NCI-H1417 treated with DMSO at 0.1 percent for 48 hours (cell line): ENCODE measurements around the gene DCPS.
"Not testable (repeated sequence)": the region's sequence is repeated elsewhere in the genome, so short reads cannot be mapped to it uniquely, and the experiment has no call there.

Source experiments
- DNase-seq: peaks from one replicate; lab custom pipeline; 2025; lab: John Stamatoyannopoulos, UW

The DCPS gene

DNA sequence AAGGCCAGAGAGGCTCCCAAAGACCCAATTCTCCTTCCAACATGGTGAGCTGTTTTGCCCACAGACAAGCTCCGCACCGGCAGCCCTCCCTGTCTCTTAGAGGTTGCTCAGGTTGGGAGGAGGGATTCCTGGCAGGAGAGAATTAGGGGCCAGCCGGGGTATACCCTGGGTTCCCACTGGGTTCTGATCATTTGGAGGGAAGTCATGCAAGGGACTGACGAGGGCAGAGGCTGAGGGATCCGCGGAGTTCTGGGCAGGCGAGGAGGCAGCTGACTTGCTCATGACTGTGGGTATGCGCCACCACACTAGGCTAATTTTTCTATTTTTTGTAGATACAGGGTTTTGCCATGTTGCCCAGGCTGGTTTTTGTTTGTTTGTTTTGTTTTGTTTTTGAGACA, 56.2 kb downstream of the DCPS start:
- DNase-seq, result no peak

DNA sequence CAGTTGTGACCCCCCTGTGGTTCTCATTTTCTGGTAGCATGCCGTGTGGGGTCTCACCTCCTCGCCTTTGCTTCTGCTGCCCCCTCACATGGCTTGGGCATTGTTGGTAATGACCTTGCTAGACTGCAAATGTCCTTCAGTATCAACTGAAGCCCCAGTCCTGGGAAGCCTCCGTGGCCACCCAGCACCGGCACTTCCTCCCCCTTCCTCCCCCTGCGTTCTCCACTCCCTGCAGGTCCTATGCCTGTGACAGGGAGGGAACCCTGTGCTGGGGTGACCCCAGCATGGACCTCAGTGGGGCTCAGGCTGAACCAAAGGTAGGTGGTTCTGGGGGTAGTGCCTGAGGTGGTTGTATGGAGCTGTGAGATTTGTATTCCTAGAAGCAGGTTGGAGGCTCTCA, 57.5 kb downstream of the DCPS start:
- no peak for DNase-seq

DNA sequence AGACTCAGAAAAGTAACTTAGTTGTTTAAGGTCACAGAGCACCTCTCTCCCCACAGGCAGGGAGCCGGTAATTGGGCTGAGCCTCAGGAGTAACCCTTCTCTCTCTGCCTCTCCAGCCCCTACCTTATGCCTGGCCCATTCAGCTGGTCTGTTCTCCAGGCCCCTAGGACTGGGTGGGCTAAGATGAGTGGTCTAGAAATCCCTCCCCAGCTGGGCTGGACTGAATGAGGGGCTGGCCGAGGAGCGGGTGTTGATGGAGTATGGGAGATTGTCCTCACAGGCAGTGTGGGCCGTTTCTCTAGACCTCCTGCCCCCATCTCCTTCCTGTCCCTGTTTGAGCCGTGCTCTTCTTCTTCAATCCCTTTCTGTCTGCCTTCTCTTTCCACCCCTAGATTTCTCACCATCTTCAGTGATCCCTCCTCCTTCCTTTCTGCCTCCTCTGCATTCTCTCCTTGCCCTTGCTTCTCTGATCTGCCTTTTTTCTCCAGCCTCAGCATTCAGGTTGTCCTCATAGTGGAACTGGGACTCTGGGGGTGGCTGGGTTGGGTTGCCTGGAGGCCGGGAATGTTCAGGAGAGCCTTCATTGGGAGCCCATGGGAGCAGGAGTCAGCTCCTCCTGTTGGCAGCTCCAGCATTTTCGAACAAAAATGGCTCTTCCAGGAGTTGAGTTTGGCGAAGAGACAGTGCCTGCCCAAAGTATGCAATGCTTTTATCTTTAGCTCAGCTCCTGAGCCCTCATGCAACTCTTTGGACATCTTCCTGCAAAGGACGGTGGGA, 59.2 kb downstream of the DCPS start:
- DNase-seq, result no peak

DNA sequence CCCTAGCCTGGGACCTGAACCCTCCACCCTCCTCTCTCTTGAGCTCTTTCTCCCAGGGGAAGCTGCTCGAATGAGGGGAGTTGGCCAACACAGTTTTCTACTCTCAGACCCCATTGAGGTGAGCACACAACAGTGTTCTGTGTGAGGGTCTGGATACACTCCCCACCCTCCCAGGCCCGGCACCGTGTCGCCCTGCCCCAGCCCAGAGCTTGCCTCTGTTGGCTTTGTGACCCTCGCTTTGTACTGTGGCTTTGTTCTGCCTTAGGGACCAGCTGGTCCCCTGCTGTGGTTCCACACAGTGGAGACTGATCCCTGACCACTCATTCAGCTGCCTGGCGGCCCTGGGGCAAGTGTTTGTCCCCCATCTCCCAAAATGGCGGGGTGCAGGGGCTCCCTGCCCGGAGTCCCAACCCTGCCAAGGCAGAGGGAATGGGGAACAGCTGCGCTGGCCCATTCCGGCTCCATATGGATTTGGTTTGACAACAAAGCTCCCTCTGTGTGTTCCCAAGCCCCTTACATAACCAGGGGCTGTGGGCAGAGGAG, 59.9 kb downstream of the DCPS start:
- DNase-seq, result no peak

DNA sequence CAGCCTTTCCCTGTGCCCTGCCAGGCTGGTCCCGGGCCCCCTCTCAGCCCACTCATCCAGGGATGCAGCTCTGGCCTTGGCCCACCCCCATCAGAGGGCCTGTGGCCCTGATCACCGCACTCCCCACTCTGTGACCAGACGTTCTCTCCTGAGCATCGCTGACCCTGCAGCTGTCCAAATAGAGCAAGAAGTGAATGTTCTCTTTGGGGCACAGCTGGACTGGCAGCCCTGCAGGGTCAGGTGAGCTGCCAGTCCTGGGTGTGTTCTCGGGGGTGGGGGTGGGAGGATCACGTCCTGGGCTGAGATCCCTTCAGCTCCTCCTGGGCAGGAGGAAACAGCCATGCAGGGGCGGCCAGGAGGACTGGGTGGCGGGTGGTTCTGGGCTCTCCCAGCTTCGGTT, 60.9 kb downstream of the DCPS start:
- DNase-seq, result not testable (repeated sequence)

DNA sequence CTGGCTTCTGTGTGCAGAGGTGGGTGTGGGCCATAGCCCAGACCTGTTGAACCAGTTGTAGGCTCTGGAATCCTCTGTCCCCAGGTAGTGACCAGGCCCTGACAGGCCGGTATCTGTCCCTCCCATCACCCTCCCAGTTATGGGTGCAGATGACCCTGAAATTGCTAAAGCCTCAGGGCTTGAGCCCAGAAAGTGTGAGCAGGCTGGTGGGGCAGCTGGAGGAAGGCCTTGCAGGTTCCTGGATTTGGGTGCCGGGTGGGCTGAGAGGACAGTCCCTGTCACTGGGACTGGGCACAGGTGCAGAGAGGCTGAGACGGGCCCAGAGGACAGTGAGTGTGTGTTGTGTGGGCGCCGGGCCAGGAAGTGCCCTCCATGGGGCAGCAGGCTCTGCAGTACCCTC, 61.6 kb downstream of the DCPS start:
- DNase-seq, result not testable (repeated sequence)

DNA sequence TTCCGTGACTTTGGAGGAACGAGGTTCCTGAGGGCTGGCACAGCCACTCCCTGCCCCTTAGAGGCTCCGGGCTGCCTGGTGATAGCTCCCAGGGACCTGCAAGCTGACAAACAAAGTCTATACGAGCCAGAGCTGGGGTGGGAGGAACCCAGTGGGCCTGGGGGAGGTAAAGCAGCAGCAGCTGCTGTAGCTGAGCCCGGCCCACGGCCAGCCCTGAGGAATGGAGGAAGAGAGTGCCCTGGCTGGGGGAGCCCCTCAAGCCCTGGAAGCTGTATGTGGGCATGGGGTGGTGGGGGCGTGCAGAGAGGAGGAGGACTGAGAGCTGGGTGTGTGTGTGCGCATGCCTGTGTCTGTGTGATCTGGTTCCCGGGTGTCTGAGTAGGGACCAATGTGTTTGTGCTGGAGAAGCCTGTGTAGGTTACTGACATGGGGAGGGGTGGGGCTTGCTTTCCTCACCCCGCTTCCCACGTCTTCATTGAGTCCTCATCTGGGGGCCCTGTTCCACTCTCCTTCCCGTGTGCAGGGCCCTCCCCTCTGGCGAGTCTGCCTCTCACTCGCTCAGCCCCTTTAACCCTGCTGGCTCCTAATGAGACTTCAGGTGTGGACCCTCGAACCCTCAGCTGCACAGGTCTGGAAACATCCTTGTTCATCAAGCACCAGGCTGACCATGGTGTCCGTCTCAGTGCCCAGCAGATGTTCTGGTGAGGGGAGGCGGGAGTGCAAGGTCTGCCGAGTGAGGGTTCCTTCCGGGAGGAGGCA, 62.4 kb downstream of the DCPS start:
- no peak for DNase-seq

DNA sequence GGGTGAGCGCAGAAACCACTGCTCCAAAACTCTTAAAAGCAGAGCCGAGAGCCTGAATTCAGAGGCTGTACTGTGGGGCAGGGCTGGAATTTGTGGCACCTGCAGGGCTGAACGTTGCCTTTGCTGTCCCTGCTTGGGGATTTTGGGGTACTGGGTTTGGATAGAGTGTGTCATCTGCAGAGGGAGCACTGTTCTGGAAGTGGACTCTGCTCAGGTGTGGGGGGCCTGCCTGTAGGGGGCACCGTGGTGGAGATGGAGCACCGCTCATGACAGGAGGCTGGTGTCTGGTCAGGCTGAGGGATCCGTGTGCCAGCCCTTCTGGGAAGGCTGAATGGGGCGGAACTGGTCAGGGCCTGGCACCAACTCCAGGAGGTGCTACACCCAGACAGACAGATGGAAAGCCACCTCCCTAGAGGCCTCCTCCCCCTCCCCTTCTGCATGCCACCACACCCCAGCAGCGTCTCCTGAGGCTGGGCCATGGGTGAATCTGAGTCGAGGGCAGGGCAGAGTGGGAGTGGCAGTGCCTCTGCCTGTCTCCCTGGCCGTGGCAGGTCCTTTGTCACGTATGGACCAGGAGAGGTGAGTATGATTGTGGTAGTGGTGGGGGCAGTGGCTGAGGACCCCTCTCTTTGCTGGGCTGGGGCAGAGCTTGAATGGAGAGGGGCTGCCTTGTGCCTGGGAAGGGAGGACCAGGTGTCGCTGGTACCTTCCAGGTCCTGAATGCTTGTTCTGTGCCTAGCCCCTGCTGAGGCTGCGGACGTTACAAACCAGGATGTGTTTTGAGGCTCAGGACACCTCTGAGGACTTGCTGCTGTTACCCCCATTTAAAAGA, 63.2 kb downstream of the DCPS start:
- DNase-seq, result not testable (repeated sequence)

DNA sequence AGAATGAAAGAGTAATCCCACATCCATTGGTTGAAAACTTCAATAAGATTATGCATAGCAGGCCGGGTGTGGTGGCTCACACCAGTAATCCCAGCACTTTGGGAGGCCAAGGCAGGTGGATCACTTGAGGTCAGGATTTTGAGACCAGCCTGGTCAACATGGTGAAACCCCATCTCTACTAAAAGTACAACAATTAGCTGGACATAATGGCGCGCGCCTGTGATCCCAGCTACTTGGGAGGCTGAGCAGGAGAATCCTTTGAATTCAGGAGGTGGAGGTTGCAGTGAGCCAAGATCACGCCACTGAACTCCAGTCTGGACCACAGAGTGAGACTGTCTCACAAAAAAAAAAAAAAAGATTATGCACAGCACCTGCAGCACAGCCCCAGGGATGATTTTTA, 63.9 kb downstream of the DCPS start:
- not testable (repeated sequence) for DNase-seq

DNA sequence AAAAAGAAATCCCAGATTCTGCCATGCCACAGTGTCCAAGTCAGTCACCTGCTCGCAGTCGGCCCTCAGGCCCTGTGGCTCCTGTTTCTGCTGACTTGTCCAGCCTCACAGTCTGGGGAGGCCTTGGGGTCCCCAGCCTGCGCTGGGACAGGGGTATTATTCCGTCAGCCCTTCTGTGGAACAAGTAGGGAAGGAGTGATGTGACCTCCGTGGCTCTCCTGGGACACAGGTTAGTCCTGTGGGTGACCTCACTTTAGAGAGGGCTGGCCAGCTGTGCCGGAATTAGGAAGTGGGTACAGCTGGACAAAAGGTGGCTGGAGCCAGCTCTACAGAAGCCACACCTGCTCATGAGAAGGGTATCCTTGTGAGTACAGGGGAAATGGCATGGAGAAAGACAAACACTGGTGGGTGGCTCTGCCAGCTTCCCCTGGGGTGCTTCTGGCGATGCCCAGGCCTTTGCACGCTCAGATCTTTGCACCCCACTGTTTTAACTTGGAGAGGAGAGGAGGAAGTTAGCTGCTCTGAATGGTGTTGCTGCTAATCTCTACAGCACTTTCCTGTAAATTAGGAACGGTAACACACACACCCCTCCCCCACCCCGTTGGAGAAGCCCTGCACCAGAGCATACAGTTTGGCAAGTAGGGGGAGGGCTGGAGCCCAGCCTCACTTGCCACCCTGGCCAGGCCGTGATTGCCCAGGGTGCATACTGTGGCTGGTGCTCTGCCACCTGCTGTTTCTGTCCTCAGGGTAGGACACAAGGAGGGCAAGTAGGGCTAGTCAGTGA, 64.7 kb downstream of the DCPS start:
- DNase-seq, result peak; percentile 66

DNA sequence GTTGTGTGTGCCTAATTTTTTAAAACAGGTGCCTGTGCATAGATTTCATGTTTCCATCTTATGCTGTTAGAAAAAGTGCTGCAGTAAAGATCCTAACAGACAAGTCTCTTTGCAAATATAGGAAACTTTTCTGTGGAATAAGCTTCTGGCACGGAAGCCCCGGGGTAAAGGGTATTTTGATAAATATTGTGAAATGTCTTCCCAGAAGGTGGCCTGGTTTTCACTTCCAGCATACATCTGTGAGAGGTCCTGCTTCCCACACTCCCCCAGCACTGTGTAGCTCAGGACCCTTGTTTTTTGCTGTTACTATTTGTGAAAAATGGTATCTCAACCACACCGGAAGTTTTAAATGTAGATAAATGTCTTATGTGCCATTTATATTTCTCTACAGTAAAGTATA, 66.2 kb downstream of the DCPS start:
- no peak for DNase-seq

DNA sequence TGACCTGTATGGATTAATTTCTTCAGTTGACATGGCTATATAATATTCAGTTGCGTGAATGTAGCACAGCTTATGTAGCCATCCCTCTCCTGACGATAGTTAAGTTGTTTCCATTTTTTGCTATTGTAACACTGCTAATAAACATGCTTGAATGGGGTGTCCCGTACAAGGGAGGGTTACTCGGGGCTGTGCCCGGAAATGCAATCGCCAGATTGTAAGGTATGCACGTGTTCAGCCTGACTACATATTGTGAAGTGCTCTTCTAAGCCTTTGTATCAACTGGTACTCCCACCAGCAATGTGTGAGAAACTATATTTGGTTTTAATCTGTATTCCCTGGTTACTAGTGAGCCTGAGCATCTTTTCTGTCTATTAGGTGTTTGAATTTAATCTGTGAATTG, 67.7 kb downstream of the DCPS start:
- DNase-seq, result no peak

DNA sequence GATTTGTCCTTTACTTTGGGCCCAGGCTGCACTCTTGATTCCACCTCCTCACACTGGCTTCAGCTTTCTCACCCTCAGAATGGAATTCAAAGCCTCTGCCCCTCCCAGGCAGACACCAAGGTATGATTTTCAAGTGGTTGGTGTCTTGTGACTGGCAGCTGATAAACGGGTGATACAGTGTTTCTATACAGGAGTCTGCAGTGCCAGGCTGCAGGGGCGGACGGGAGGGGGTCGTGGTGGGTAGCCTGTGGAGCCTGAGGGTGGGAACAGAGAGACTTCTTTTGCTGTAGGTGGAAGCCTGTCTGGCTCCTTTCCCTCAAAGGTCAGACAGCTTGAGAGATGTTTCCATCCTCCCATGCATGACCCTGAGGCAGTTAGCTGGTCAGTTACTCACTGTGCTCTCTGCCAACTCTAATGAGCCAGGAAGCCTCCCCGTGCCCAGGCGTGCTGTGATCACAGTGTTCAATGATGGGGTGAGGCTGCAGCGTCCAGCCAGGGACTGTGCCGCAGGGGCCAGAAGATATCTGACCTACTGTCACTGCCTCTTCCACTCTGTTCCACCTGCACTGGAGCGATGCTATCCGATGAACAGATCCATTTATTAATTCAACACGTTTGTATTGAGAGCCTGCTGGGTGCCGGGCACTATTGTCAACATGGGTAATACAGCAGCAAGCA, 69.7 kb downstream of the DCPS start:
- DNase-seq, result not testable (repeated sequence)

DNA sequence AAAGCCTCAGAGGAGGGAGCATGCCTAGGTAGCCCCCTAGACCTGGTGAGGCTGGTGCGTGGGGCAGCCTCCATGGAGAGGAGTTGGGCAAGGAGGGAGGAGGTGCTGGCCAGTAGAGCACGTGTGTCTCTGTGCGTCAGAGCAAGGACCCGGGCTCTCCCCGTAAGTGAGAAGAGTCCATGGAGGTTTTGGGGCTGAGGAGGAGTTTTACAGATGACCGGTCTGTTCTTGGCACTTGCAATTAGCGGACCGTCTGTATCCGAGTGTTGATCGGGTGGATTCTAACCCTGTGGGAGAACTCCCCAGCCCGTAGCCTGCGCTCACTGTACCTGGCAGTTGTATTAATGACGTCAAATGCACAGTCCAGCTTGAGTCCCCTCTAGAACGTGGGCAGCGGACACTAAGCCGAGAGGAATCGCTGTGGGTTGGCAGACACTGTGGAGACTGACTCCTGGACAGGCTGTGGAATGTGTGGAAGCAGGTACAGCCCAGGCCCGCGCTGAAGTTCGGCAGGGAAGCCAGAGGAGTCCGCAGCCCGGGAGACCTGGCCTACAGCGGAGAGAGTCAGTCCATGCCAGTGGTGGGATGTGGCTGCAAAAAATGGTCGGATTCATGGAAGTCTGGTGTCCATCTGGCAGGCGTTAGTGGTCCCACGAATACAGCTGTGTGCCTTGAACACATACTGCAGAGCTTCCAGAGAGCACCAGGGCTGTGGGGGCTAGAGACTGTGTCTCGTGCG, 70.9 kb downstream of the DCPS start:
- DNase-seq, result not testable (repeated sequence)

DNA sequence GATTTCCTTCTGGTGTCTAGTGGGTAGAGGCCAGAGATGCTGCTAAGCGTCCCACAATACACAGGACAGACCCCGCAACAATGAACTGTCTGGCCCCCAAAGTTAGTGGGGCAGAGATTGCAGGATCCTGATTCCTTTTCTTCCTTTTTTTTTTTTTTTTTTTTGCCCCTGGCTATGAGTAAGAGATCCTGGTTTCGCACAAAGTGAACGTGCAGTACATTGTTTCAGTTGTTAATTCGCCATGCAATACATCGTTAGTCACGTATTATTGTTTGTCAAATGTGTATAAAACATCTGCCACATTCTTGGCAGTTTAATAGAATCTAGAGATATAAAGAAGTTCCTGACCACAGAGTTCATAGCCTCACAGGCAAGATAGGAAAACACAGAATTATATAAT, 71.9 kb downstream of the DCPS start:
- DNase-seq, result no peak

DNA sequence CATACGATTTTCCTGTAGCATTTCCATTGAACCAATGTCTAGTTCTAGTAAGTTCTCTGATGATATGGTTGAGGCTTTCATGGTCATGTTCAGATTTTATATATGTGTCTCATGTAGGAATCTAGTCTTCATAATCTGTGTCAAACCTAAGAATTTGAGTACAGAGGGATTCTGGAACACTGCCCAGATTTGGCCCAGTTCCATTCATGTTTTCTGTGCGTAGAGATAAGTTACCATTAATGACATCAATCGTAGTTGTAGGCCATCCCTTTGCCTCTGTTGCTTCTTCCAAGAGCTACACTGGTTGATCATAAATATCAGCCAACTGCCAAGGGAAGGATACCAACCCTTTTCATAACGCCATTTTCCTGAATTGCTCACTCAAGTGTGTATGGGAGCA, 74.9 kb downstream of the DCPS start:
- no peak for DNase-seq

DNA sequence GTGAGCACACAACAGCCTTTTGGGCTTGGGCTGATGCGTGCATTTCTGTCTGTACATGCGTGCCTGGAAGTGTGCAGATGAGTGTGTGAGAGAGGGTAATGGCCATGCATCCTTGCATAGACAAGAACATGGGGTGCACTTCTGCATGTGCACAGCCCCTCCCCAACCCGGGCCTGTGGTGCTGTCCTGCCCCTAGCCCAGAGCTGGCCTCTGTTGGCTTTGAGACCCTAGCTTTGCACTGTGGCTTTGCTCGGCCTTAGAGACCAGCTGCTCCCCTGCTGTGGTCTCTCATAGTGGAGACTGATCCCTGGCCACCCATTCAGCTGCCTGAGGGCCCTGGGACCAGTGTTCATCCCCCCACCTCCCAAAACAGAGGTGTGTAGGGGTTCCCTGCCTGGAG, 77.0 kb downstream of the DCPS start:
- DNase-seq, result no peak

DNA sequence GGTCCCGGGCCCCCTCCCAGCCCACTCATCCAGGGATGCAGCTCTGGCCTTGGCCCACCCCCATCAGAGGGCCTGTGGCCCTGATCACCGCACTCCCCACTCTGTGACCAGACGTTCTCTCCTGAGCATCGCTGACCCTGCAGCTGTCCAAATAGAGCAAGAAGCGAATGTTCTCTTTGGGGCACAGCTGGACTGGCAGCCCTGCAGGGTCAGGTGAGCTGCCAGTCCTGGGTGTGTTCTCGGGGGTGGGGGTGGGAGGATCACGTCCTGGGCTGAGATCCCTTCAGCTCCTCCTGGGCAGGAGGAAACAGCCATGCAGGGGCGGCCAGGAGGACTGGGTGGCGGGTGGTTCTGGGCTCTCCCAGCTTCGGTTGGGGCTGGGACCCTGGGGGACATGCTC, 78.1 kb downstream of the DCPS start:
- not testable (repeated sequence) for DNase-seq

DNA sequence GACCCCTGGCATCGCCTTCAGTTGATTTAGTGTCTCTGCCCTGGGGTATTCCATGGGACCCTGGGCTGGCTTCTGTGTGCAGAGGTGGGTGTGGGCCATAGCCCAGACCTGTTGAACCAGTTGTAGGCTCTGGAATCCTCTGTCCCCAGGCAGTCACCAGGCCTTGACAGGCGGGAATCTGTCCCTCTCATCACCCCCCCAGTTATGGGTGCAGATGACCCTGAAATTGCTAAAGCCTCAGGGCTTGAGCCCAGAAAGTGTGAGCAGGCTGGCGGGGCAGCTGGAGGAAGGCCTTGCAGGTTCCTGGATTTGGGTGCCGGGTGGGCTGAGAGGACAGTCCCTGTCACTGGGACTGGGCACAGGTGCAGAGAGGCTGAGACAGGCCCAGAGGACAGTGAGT, 78.8 kb downstream of the DCPS start:
- not testable (repeated sequence) for DNase-seq
